AG10803 (cell line): ENCODE results near the gene PRAC2.

Experiments
- DNase-seq: peaks from one replicate; pipeline ENCODE4 v3.0.0; 2010; ENCODE audit warnings: low read depth
- H3K4me3 ChIP-seq: 2 replicates; pipeline ENCODE4 v1.5.1; 2011; ENCODE audit warnings: mild to moderate bottlenecking, low read length, control low read depth
- TF ChIP-seq, protein P1 (sequence below): conservative IDR thresholded peaks from 2 replicates; pipeline ENCODE4 v1.5.1; 2011; ENCODE audit warnings: mild to moderate bottlenecking, low read length, control low read depth, inconsistent platforms

Gene PRAC2

DNA sequence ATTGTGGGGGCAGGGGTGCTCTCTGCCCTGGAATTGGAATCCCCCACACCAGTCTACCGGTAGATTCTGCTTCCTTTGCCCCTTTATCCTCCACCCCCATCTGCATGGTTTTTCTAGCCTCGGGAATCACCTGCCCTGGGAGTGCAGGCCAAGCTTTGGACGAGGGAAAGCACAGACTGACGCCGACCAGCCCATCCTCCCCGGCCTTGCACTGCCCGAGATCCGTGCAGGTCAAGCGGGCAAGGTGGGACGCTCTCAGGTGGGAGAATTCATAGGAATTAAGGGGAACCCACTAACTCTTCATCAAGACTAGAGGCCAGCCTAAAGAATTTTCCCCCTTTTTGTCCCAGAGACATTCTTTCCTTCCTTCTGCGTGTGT, 15.4 kb downstream of the PRAC2 start:
- H3K4me3 ChIP-seq = no peak overlapping the region
- TF ChIP-seq, protein P1, sequence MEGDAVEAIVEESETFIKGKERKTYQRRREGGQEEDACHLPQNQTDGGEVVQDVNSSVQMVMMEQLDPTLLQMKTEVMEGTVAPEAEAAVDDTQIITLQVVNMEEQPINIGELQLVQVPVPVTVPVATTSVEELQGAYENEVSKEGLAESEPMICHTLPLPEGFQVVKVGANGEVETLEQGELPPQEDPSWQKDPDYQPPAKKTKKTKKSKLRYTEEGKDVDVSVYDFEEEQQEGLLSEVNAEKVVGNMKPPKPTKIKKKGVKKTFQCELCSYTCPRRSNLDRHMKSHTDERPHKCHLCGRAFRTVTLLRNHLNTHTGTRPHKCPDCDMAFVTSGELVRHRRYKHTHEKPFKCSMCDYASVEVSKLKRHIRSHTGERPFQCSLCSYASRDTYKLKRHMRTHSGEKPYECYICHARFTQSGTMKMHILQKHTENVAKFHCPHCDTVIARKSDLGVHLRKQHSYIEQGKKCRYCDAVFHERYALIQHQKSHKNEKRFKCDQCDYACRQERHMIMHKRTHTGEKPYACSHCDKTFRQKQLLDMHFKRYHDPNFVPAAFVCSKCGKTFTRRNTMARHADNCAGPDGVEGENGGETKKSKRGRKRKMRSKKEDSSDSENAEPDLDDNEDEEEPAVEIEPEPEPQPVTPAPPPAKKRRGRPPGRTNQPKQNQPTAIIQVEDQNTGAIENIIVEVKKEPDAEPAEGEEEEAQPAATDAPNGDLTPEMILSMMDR = no peak
- DNase-seq = no peak

DNA sequence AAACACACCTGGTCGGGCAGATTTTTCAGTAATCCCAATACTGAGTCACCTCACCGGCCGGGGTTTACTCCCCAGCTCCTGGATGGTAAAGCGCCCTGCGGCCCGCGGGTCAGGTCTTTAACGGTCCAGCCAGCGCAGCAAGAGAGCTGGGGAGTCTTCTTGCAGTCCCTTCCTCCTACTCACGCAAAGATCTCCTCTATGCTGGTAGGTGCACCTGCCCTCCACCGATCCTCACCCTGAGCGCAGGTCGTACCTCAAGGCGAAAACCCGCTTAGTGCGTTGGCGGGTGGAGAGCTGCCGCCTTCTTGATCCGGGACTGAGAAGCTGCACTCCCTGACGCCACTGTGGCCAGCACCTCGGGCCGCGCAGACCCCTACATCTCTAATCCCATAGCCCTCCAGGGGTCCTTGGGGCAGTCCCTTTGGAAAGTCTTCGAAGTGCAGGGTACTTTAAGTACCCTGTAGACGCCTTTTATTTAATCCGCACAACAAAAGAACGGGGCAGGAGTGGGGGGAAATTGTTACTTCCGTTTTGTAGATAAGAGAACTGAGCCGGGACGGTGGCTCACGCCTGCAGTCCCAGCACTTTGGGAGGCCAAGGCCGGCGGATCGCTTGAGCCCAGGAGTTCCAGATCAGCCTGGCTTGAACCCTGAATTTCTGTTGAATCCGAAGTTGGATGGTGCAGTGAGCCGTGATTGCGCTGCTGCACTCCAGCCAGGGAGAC, 16.0 kb downstream of the PRAC2 start:
- TF ChIP-seq, protein P1 = no peak
- no peak overlapping the region for H3K4me3 ChIP-seq
- DNase-seq = no peak

- H3K4me3 ChIP-seq = no peak overlapping the region
- TF ChIP-seq, protein P1 = no peak
- DNase-seq = no peak
Measured at GRCh38 chr17:48740537-48740936, 17.6 kb downstream of the PRAC2 start.

DNA sequence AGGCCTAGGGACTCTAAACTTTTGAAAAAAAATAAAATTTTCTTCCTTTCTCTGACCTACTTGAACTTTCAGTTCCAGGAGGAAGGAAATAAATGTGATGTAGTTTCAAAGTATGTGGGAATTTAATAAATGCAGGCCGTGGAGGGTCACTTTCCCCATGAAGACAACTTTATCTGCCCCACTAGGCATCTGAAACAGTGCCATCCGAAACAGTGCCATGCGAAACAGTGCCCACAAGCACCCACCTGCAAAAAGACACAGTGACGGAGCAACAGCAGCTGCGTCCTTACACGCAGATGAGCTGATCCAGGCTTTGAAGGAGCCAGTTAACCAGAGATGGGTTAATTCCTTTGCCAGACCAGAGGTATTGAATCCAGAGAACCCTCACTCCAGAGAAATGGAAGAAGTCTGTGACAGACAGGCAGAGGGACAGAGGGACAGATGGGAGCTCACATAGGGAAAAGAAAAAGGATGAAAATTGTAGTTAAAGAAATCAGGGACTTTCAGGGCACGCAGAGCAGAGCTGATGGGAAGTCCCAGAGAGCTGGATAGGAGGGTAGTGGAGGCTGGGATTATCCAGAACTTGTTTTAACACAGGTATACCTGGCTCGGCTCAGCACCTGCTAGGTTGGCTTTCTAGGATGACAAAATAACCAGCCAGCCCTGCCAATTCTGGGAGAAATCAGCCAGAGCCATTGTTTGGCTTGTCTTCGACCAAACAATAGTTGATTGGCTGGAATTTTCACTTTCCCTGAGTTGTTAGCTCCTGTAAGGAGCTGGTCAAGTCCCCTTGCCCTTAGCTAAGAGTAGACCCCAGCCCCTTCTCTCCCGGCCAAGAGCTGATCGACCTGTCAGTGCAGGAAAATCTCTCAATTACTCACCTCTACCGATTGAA, 22.6 kb downstream of the PRAC2 start:
- no peak for DNase-seq
- no peak overlapping the region for H3K4me3 ChIP-seq
- TF ChIP-seq, protein P1 = no peak

- H3K4me3 ChIP-seq = no peak overlapping the region
- DNase-seq = no peak
- TF ChIP-seq, protein P1 = no peak
Measured at GRCh38 chr17:48746916-48747444, 24.0 kb downstream of the PRAC2 start.

DNA sequence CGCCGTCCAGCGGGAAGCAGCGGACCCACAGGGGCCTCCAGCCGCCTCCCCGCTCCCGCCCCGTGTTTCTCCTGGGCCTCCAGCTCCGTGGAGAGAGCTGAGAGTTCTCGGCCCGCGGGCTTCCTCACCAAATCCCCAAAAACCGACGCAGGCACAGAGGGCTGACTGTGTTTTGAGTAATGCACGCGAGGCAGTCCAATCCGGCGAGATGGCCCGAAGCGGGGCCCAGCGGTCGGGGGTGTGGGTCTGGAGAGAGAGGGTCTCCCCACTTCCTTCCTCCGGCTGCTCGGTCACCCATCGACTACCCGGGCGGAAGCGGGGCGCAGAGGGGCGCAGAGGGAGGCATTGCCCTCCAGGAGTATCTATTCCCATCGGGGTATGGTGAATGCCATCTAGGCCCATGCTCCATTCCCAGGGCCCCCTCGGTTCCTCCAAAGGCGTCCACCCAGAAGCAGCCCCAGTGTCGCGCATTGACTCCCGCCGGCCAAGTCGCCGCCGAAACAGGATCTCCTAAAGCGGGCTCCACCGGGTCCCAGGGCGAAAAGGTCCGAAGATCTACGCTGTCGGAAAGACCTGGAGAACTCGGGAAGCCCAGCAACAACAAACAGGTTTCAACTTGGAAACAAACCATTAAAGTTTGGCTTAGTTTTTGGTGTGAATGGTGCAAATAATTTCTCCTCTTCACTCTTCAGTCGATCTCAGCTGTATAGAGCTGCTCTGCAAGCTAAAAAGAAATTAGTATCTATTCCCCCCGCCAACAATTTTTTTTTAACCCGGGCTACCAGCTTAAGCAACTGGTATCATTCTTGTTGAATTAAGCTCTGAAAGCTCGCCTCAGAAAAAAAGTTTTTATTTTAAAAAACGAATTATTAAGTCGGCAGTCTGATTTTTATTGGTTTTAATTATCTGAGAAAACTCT, 24.7 kb downstream of the PRAC2 start:
- TF ChIP-seq, protein P1 = no peak
- DNase-seq = no peak
- no peak overlapping the region for H3K4me3 ChIP-seq
